H9 (cell line): ENCODE results near the gene MUC5AC. TPM values are rescaled to one million over a fixed set of nuclear protein-coding genes. Genes with fewer than 3 reads are reported as not detected.

Source experiments
- DNase-seq: peaks from one replicate; pipeline ENCODE4 v3.0.0-alpha.2; 2017
- H2AFZ ChIP-seq: one replicate; pipeline ENCODE4 v1.6.1; 2013; ENCODE audit warnings: mild to moderate bottlenecking, low read length, control low read depth, moderate library complexity
- H2AK5ac ChIP-seq: 2 replicates; pipeline ENCODE4 v1.6.1; 2013; ENCODE audit warnings: low read length, control low read depth, mixed read lengths; ENCODE audit not compliant: insufficient read length
- H2BK120ac ChIP-seq: one replicate; pipeline ENCODE4 v1.6.1; 2013; ENCODE audit warnings: low read depth, mild to moderate bottlenecking, low read length, control low read depth, inconsistent platforms; ENCODE audit not compliant: poor library complexity, severe bottlenecking
- H2BK12ac ChIP-seq: 2 replicates; pipeline ENCODE4 v1.6.1; 2013; ENCODE audit warnings: low read length, control low read depth, mixed read lengths, low read depth; ENCODE audit not compliant: insufficient read length
- H2BK15ac ChIP-seq: 2 replicates; pipeline ENCODE4 v1.6.1; 2013; ENCODE audit warnings: low read depth, low read length, control low read depth
- H2BK20ac ChIP-seq: one replicate; pipeline ENCODE4 v1.6.1; 2013; ENCODE audit warnings: low read depth, mild to moderate bottlenecking, low read length, control low read depth, inconsistent platforms; ENCODE audit not compliant: poor library complexity, severe bottlenecking
- H2BK5ac ChIP-seq: 2 replicates; pipeline ENCODE4 v1.6.1; 2013; ENCODE audit warnings: low read length, control low read depth, mixed read lengths; ENCODE audit not compliant: insufficient read length
- H3K14ac ChIP-seq: 2 replicates; pipeline ENCODE4 v1.6.1; 2013; ENCODE audit warnings: low read length, control low read depth; ENCODE audit not compliant: insufficient read depth
- H3K18ac ChIP-seq: 2 replicates; pipeline ENCODE4 v1.6.1; 2013; ENCODE audit warnings: low read depth, mild to moderate bottlenecking, mixed read lengths, low read length, control low read depth; ENCODE audit not compliant: insufficient read length
- H3K23ac ChIP-seq: 2 replicates; pipeline ENCODE4 v1.6.1; 2013; ENCODE audit warnings: low read length, control low read depth, mixed read lengths, low read depth; ENCODE audit not compliant: insufficient read length
- H3K23me2 ChIP-seq: 2 replicates; pipeline ENCODE4 v1.6.1; 2013; ENCODE audit warnings: low read depth, mild to moderate bottlenecking, mixed read lengths, low read length, control low read depth; ENCODE audit not compliant: insufficient read length, poor library complexity, severe bottlenecking
- H3K27ac ChIP-seq: 2 replicates; pipeline ENCODE4 v1.5.1; 2013; ENCODE audit warnings: low read length, control low read depth, mixed read lengths, low read depth; ENCODE audit not compliant: insufficient read length
- H3K27me3 ChIP-seq: 2 replicates; pipeline ENCODE4 v1.6.1; 2013; ENCODE audit warnings: low read length, control low read depth, inconsistent platforms; ENCODE audit not compliant: insufficient read depth
- H3K4ac ChIP-seq: 2 replicates; pipeline ENCODE4 v1.6.1; 2013; ENCODE audit warnings: low read depth, mild to moderate bottlenecking, control low read depth, inconsistent platforms, low read length, moderate library complexity
- H3K4me1 ChIP-seq: 2 replicates; pipeline ENCODE4 v1.6.1; 2013; ENCODE audit warnings: low read length, control low read depth, inconsistent platforms; ENCODE audit not compliant: insufficient read depth
- H3K4me2 ChIP-seq: 2 replicates; pipeline ENCODE4 v1.6.1; 2013; ENCODE audit warnings: low read length, control low read depth, mixed read lengths; ENCODE audit not compliant: insufficient read length, insufficient read depth
- H3K56ac ChIP-seq: 2 replicates; pipeline ENCODE4 v1.6.1; 2013; ENCODE audit warnings: low read depth, mild to moderate bottlenecking, mixed read lengths, low read length, control low read depth; ENCODE audit not compliant: insufficient read length
- H3K79me1 ChIP-seq: 2 replicates; pipeline ENCODE4 v1.6.1; 2013; ENCODE audit warnings: low read depth, mild to moderate bottlenecking, moderate library complexity, low read length, control low read depth, inconsistent platforms; ENCODE audit not compliant: insufficient read depth, poor library complexity, severe bottlenecking
- H3K79me2 ChIP-seq: 2 replicates; pipeline ENCODE4 v1.6.1; 2013; ENCODE audit warnings: low read length, control low read depth, inconsistent platforms; ENCODE audit not compliant: insufficient read depth
- H3K9ac ChIP-seq: 2 replicates; pipeline ENCODE4 v1.6.1; 2013; ENCODE audit warnings: low read length, control low read depth, mixed read lengths; ENCODE audit not compliant: insufficient read length; ENCODE audit errors: extremely low read depth
- H3K9me3 ChIP-seq: one replicate; pipeline ENCODE4 v1.6.1; 2013; ENCODE audit warnings: low read depth, low read length, inconsistent platforms; ENCODE audit not compliant: control insufficient read depth
- H3T11ph ChIP-seq: one replicate; pipeline ENCODE4 v1.6.1; 2013; ENCODE audit warnings: mild to moderate bottlenecking, low read length, control low read depth, inconsistent platforms
- H4K20me1 ChIP-seq: one replicate; pipeline ENCODE4 v1.6.1; 2013; ENCODE audit not compliant: control insufficient read depth, insufficient read length, insufficient read depth
- H4K5ac ChIP-seq: 2 replicates; pipeline ENCODE4 v1.6.1; 2013; ENCODE audit warnings: low read depth, mild to moderate bottlenecking, mixed read lengths, low read length, control low read depth; ENCODE audit not compliant: insufficient read length
- H4K8ac ChIP-seq: replicated peaks from 2 replicates; pipeline ENCODE4 v1.6.1; 2013; ENCODE audit warnings: low read length, control low read depth, mixed read lengths, low read depth; ENCODE audit not compliant: insufficient read length
- H4K91ac ChIP-seq: 2 replicates; pipeline ENCODE4 v1.6.1; 2013; ENCODE audit warnings: low read depth, mild to moderate bottlenecking, moderate library complexity, mixed read lengths, low read length, control low read depth; ENCODE audit not compliant: insufficient read length
- H3K27ac Mint-ChIP-seq, 3 experiments: 2 replicates in 2 of 3; 3 replicates in 1 of 3; pipeline ENCODE4 v1.8.0; 2020 to 2021; ENCODE audit warnings: mixed read lengths in 3 of 3, mild to moderate bottlenecking in 1 of 3, moderate library complexity in 1 of 3
- H3K27me3 Mint-ChIP-seq: 2 replicates; pipeline ENCODE4 v1.8.0; 2021; ENCODE audit warnings: low read depth, mild to moderate bottlenecking, moderate library complexity, mixed read lengths
- H3K36me3 Mint-ChIP-seq, 3 experiments: 2 replicates in 2 of 3; 3 replicates in 1 of 3; pipeline ENCODE4 v1.8.0; 2020 to 2021; ENCODE audit warnings: low read depth in 3 of 3, mixed read lengths in 3 of 3; ENCODE audit not compliant: insufficient read depth in 1 of 3
- H3K4me1 Mint-ChIP-seq, 2 experiments: 2 replicates each; pipeline ENCODE4 v1.8.0; 2020; ENCODE audit warnings: mixed read lengths in 2 of 2
- H3K4me3 Mint-ChIP-seq, 2 experiments: 2 replicates in 1 of 2; 3 replicates in 1 of 2; pipeline ENCODE4 v1.8.0; 2020 to 2021; ENCODE audit warnings: mild to moderate bottlenecking in 2 of 2, mixed read lengths in 2 of 2, moderate library complexity in 1 of 2
- H3K9me3 Mint-ChIP-seq, 2 experiments: 2 replicates in 1 of 2; 3 replicates in 1 of 2; pipeline ENCODE4 v1.8.0; 2020; ENCODE audit warnings: mild to moderate bottlenecking in 2 of 2, mixed read lengths in 2 of 2, moderate library complexity in 1 of 2
- CTCF ChIP-seq: fragments of 200-600 bp; sonication (generic); conservative IDR thresholded peaks from 3 replicates; pipeline ENCODE4 v1.8.0; 2021; ENCODE audit warnings: antibody characterized with exemption, mild to moderate bottlenecking
- WGBS: extraction: QIAGEN DNeasy Blood & Tissue Kit; methylation state at CpG from one replicate; pipeline ENCODE4 v1.1.7; 2013; ENCODE audit warnings: missing lambda C conversion rate, low lambda C conversion rate, mixed read lengths; ENCODE audit not compliant: insufficient read length; ENCODE audit errors: extremely low coverage; 5-methylcytosine and 5-hydroxymethylcytosine counted together
- total RNA-seq: library from RNA; stranded (reverse); gene quantifications from 2 replicates; pipeline ENCODE4 v1.2.1, GENCODE V29; 2021

MUC5AC gene
- total RNA-seq, 1 experiment from 2014 or later = not detected

- H2BK15ac ChIP-seq = no peak overlapping the region
- H3K23me2 ChIP-seq = no peaks in the 10 kb centered on the region
- H2BK120ac ChIP-seq = no peak overlapping the region
- no peak overlapping the region for H3K56ac ChIP-seq
- no peak for DNase-seq
- H3K9me3 Mint-ChIP-seq = peaks cover 20 to 29% of the 10 kb centered on the region in 2 experiments
- H3T11ph ChIP-seq = no peak overlapping the region
- H3K9me3 ChIP-seq = no peaks in the 10 kb centered on the region
- H4K8ac ChIP-seq = no peak overlapping the region
- H3K4me2 ChIP-seq = no peak overlapping the region
- H2AFZ ChIP-seq = no peak overlapping the region
- H4K91ac ChIP-seq = no peak overlapping the region
- no peak overlapping the region for H4K5ac ChIP-seq
- no peaks in the 10 kb centered on the region; a peak in 1 of 4 replicates for H3K4me1 Mint-ChIP-seq
- no peak overlapping the region for H2BK20ac ChIP-seq
- H3K4ac ChIP-seq = no peak overlapping the region
- H3K9ac ChIP-seq = no peak overlapping the region
- H3K27me3 ChIP-seq = no peaks in the 10 kb centered on the region; the same call in 1 of the 2 replicates
- no peaks in the 10 kb centered on the region for H3K79me2 ChIP-seq
- H3K79me1 ChIP-seq = no peaks in the 10 kb centered on the region
- H3K14ac ChIP-seq = no peak overlapping the region
- no peak overlapping the region for H2AK5ac ChIP-seq
- H3K27ac Mint-ChIP-seq = no peak overlapping the region
- H2BK5ac ChIP-seq = no peak overlapping the region
- no peak overlapping the region for H3K27ac ChIP-seq
- TF ChIP-seq CTCF = no peak
- H3K36me3 Mint-ChIP-seq = no peaks in the 10 kb centered on the region; a peak in 1 of 7 replicates
- H4K20me1 ChIP-seq = no peaks in the 10 kb centered on the region
- 0 out of 5 replicates have a peak overlapping the region, but pooled peaks of 1 of the 2 experiments have one; percentile 32 for H3K4me3 Mint-ChIP-seq
- no peak overlapping the region for H3K23ac ChIP-seq
- H3K4me1 ChIP-seq = no peaks in the 10 kb centered on the region
- no peak overlapping the region for H3K18ac ChIP-seq
- H3K27me3 Mint-ChIP-seq = peaks cover 11% of the 10 kb centered on the region
- no CpG with 5 or more reads among the region's 16 CpGs for WGBS
- H2BK12ac ChIP-seq = no peak overlapping the region
Measured at GRCh38 chr11:1149545-1149944, 8.2 kb upstream of the MUC5AC start.
